ENCODE results near the gene TGFBI.

TGFBI gene

DNA sequence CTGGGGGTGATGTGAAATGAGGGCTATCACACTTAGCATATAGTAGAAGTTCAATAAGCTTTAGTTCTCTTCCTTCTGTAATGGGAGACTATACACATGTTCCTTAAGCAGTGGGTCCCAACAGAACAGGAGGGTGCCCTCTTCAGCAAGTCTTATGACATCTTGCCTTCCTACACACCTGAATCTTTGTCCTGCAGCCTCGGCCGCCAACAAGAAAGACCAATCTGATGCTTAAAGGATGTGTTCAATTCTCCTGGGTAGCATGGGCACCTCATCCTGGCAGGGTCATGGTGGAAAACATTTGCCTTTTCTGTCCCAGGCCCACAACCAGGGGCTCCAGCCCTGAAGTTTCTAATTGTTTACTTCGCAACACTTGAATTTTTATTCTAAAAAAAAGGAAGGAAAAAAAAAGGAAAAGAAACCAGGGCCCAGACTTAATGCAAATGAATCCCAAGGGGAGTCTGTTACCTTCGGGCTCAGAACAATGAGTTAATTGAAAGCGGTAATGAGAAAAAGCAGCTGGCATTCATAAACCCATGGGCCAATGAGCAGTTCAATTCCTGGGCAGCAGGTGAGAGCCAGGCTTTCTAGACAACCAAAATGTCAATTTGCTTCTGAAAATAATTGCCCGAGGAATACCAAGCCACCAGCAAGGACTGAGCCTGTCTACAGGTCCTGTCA lies 77.7 kb downstream of the TGFBI start:
- Histone ChIP-seq H3K79me2 (ENCODE audit: low read length) (no peaks in the 10 kb centered on the region), H3K4me1 (ENCODE audit: low read length) (no peaks in the 10 kb centered on the region), H4K20me1 (ENCODE audit: insufficient read depth, low read length) (no peaks in the 10 kb centered on the region), H3K4me3 (ENCODE audit: low read length) (no peak overlapping the region), H3K27ac (ENCODE audit: low read length) (no peak overlapping the region), H2AFZ (ENCODE audit: low read depth, low read length) (no peak overlapping the region), H3K9me3 (ENCODE audit: insufficient read depth, low read length) (no peaks in the 10 kb centered on the region), H3K27me3 (ENCODE audit: low read depth, low read length) (no peaks in the 10 kb centered on the region), H3K36me3 (replicated peaks; ENCODE audit: low read depth, low read length) (no peaks in the 10 kb centered on the region), H3K9ac (ENCODE audit: low read length) (no peak overlapping the region), H3K4me2 (ENCODE audit: low read length) (no peak overlapping the region)
- TF ChIP-seq, protein P1, sequence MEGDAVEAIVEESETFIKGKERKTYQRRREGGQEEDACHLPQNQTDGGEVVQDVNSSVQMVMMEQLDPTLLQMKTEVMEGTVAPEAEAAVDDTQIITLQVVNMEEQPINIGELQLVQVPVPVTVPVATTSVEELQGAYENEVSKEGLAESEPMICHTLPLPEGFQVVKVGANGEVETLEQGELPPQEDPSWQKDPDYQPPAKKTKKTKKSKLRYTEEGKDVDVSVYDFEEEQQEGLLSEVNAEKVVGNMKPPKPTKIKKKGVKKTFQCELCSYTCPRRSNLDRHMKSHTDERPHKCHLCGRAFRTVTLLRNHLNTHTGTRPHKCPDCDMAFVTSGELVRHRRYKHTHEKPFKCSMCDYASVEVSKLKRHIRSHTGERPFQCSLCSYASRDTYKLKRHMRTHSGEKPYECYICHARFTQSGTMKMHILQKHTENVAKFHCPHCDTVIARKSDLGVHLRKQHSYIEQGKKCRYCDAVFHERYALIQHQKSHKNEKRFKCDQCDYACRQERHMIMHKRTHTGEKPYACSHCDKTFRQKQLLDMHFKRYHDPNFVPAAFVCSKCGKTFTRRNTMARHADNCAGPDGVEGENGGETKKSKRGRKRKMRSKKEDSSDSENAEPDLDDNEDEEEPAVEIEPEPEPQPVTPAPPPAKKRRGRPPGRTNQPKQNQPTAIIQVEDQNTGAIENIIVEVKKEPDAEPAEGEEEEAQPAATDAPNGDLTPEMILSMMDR (IDR thresholded peaks at IDR 0.05; ENCODE audit: low read depth, low read length): no peak
- TF ChIP-seq EZH2phosphoT487 (IDR thresholded peaks at IDR 0.05; ENCODE audit: low read depth): no peak

DNA sequence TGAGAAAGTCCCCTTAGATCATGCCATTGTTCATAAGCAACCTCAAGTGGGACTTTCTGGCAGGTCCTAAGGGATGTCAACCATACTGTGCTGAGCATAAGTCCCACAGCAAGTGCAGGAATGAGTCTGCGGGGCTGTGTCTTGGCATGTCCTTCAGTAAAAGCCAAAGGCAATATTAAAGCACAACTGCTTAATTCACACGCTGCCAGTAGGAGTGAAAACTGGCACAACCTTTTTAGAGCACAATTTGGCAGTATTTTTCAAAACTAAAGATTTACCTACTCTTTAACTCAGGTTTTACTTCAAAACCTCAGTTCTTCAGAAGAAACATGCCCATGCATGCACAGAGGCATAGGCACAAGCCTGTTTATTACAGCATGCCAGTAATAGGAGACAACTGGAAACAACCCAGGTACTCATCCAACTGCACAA lies 79.4 kb downstream of the TGFBI start:
- Histone ChIP-seq H3K36me3 (replicated peaks; ENCODE audit: low read depth, low read length) (no peaks in the 10 kb centered on the region), H2AFZ (ENCODE audit: low read depth, low read length) (no peak overlapping the region), H3K79me2 (ENCODE audit: low read length) (no peaks in the 10 kb centered on the region), H3K27ac (ENCODE audit: low read length) (no peak overlapping the region), H3K4me2 (ENCODE audit: low read length) (no peak overlapping the region), H4K20me1 (ENCODE audit: insufficient read depth, low read length) (no peaks in the 10 kb centered on the region), H3K9me3 (ENCODE audit: insufficient read depth, low read length) (no peaks in the 10 kb centered on the region), H3K9ac (ENCODE audit: low read length) (no peak overlapping the region), H3K27me3 (ENCODE audit: low read depth, low read length) (no peaks in the 10 kb centered on the region), H3K4me1 (ENCODE audit: low read length) (no peaks in the 10 kb centered on the region), H3K4me3 (ENCODE audit: low read length) (no peak overlapping the region)
- TF ChIP-seq, protein P1 (IDR thresholded peaks at IDR 0.05; ENCODE audit: low read depth, low read length): no peak
- no peak for TF ChIP-seq EZH2phosphoT487 (IDR thresholded peaks at IDR 0.05; ENCODE audit: low read depth)

DNA sequence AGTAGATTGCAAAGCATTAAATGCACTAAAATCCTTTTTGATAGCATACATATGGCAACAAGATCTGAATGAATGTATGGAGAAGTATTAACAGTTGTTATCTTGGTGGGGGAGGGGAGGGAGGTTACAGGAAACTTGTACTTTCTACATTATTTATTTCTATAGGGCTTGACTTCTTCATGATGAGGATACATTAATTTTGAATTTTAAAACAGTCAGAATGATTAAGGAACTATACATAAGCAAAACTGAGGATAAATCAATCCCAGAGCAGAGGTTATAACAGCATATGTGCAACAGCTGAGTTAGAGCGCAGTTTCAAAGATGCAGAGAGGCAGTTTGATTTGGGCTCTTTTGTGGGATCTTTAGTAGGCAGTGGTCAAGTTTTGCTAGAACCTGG lies 80.0 kb downstream of the TGFBI start:
- Histone ChIP-seq H3K4me1 (ENCODE audit: low read length) (no peaks in the 10 kb centered on the region), H3K27me3 (ENCODE audit: low read depth, low read length) (no peaks in the 10 kb centered on the region), H2AFZ (ENCODE audit: low read depth, low read length) (no peak overlapping the region), H3K4me2 (ENCODE audit: low read length) (no peak overlapping the region), H3K79me2 (ENCODE audit: low read length) (no peaks in the 10 kb centered on the region), H3K27ac (ENCODE audit: low read length) (no peak overlapping the region), H4K20me1 (ENCODE audit: insufficient read depth, low read length) (no peaks in the 10 kb centered on the region), H3K36me3 (replicated peaks; ENCODE audit: low read depth, low read length) (no peaks in the 10 kb centered on the region), H3K9ac (ENCODE audit: low read length) (no peak overlapping the region), H3K9me3 (ENCODE audit: insufficient read depth, low read length) (no peaks in the 10 kb centered on the region), H3K4me3 (ENCODE audit: low read length) (no peak overlapping the region)
- TF ChIP-seq EZH2phosphoT487 (IDR thresholded peaks at IDR 0.05; ENCODE audit: low read depth): no peak
- TF ChIP-seq, protein P1 (IDR thresholded peaks at IDR 0.05; ENCODE audit: low read depth, low read length): no peak

DNA sequence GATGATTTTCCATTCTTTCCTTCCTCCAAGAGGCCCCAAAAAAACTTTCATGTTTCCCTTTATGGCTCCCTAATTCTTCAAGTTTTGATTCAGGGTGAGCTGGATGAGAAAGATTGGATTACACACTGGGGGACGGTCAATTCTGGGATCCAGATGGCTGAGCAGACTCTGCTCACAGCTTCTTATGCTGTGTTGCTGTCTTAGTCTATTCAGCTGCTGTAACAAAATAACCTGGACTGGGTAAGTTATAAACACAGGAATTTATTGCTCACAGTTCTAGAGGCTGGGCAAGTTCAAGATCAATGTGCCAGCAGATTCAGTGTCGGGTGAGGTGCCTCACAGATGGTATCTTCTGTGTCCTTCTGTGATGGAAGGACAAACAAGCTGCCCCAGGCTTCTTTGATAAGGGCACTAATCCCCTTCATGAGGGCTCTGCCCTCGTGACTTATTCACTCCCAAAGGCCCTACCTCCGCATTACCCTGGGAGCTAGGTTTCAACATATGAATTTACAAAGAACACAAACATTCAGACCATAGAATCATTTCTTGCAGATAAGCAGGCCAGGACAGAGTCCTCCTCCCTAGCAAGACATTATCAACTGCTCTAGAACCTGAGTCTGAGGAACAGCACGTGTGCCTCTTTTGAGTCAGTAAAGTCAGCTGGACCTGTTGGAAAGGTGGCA lies 80.8 kb downstream of the TGFBI start:
- Histone ChIP-seq H3K4me1 (ENCODE audit: low read length) (no peaks in the 10 kb centered on the region), H3K4me3 (ENCODE audit: low read length) (no peak overlapping the region), H3K9me3 (ENCODE audit: insufficient read depth, low read length) (no peaks in the 10 kb centered on the region), H3K27ac (ENCODE audit: low read length) (no peak overlapping the region), H3K9ac (ENCODE audit: low read length) (no peak overlapping the region), H3K27me3 (ENCODE audit: low read depth, low read length) (no peaks in the 10 kb centered on the region), H4K20me1 (ENCODE audit: insufficient read depth, low read length) (no peaks in the 10 kb centered on the region), H3K36me3 (replicated peaks; ENCODE audit: low read depth, low read length) (no peaks in the 10 kb centered on the region), H3K4me2 (ENCODE audit: low read length) (no peak overlapping the region), H2AFZ (ENCODE audit: low read depth, low read length) (no peak overlapping the region), H3K79me2 (ENCODE audit: low read length) (no peaks in the 10 kb centered on the region)
- no peak for TF ChIP-seq EZH2phosphoT487 (IDR thresholded peaks at IDR 0.05; ENCODE audit: low read depth)
- TF ChIP-seq, protein P1 (IDR thresholded peaks at IDR 0.05; ENCODE audit: low read depth, low read length): no peak
